Dendritic cell treated with granulocyte-macrophage colony-stimulating factor and Interleukin-4, amounts not matched to agents 40 ng/mL and 50 ng/mL, for 4 days (primary cell): ENCODE measurements around the gene ZC3H18.
A peak's percentile ranks its signal among the peaks of the same experiment; 100 is the strongest.

Experiments used
- H3K27ac Mint-ChIP-seq: one replicate; pipeline ENCODE4 v1.8.0; 2022; ENCODE audit warnings: mild to moderate bottlenecking, mixed read lengths
- H3K27me3 Mint-ChIP-seq: one replicate; pipeline ENCODE4 v1.8.0; 2022; ENCODE audit warnings: mild to moderate bottlenecking, mixed read lengths
- H3K36me3 Mint-ChIP-seq: one replicate; pipeline ENCODE4 v1.8.0; 2022; ENCODE audit warnings: low read depth, mixed read lengths
- H3K4me1 Mint-ChIP-seq: one replicate; pipeline ENCODE4 v1.8.0; 2022; ENCODE audit warnings: low read depth, mixed read lengths
- H3K4me3 Mint-ChIP-seq: one replicate; pipeline ENCODE4 v1.8.0; 2022; ENCODE audit warnings: mild to moderate bottlenecking, moderate library complexity, mixed read lengths
- H3K9me3 Mint-ChIP-seq: one replicate; pipeline ENCODE4 v1.8.0; 2022; ENCODE audit warnings: mixed read lengths
- intact Hi-C: fragments of 100-400 bp; cut with micrococcal nuclease; formaldehyde crosslinking; loops from one replicate; pipeline ENCODE4 v1.15.0; 2022

ZC3H18 gene

DNA sequence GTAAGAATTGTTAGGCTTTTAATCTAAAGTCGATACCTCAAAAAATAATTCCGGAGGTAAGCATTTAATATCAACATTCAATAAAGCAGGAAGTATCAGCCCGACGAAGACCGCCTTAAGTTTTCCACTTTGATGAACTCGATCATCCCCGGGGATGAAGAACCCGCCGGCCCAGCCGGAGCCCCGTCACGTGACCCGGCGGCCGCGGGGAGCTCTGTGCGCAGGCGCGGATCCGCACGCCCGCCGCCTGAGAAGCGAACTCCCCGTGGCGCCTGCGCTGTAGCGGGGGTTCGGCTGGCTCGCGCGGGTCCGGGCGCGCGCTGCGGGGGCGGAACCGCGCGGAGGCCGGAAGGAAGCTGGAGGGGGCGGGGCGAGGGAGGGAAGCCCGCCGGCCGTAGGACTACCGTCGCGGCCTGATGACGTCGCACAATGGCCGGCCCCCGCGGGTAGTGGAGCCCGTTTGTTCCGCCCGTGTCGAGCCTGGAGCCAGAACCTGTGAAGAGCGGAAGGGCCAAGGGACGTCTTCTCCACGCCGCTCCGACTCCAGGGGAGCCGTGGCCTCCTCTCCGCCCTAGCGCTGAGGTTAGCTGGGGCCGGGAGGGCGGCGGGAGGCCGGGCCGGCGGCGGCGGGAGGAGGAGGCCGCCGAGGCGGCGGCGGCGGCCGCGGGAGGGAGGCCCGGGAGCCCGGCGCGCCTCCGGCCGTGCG, at the start of gene ZC3H18:
Gene ZC3H18, plus strand, starts transcription at position 419 of the 706 bp plus-strand sequence. CDS start 6,721 bp downstream, outside the sequence.
- intact Hi-C loops, result loop anchor here (1.0 to 10.0 kb wide), 2 partner anchors 21 to 125 kb away; no protein-coding TSS in a partner anchor
- peaks cover 35% of the 10 kb centered on the region for H3K4me1 Mint-ChIP-seq
- H3K27me3 Mint-ChIP-seq, result peaks cover 1% of the 10 kb centered on the region
- H3K4me3 Mint-ChIP-seq, result peak within 1 kb of the TSS; percentile 80
- peak within 1 kb of the TSS; percentile 84 for H3K27ac Mint-ChIP-seq
- peaks cover 34% of the 10 kb centered on the region for H3K36me3 Mint-ChIP-seq
- H3K9me3 Mint-ChIP-seq, result no peaks in the 10 kb centered on the region

DNA sequence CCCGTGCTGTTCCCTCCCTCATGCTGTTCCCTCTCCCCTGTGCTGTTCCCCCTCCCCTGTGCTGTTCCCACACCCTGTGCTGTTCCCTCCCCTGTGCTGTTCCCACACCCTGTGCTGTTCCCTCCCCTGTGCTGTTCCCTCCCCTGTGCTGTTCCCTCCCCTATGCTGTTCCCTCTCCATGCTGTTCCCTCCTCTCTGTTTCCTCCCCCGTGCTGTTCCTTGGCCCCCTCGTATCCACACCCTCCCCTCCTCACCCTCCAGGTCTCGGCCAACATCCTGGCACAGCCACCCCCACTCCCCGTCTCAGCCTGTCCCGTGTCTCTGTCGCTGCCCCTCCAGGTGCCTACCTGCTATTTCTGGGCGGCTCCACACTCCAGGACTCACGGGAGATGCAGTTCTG, 48.5 kb upstream of the ZC3H18 start:
- no peak overlapping the region for H3K27ac Mint-ChIP-seq
- no peak overlapping the region for H3K4me3 Mint-ChIP-seq
- intact Hi-C loops, result no loop called here
- H3K27me3 Mint-ChIP-seq, result peaks cover 52% of the 10 kb centered on the region
- H3K4me1 Mint-ChIP-seq, result no peaks in the 10 kb centered on the region
- no peaks in the 10 kb centered on the region for H3K36me3 Mint-ChIP-seq
- H3K9me3 Mint-ChIP-seq, result peaks cover 27% of the 10 kb centered on the region

DNA sequence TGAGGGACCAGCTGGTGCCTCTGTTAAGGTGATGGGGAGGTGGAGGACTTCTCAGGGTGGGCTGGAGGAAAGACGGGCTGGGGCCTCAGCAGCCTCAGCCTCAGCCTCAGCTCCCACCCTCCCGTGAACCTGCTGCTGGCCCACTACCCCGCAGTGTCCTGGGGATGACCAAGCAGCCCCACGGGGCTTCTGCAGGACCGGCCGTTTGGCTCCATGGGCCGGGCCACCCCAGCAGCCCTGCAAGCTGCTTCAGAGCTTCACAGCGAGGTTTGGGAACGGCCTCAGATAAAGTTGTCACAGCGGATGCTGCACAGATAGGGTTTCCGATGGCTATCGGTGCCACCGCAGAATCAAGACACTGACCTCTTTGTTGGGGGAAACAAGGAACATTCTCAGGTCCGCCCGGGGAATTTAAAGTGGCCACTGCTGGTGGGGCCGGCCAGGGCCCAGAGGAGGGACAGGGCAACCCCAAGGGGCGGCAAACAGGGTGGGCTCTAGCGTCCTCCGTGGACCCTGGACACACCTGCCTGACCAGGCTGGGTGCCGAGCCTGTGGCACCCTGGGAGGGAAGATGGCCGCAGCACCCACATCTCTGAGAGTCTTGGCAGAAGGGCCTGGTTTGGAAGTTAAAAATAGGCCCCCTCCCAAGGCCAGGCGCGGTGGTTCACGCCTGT, 47.8 kb upstream of the ZC3H18 start:
- no peaks in the 10 kb centered on the region for H3K36me3 Mint-ChIP-seq
- intact Hi-C loops, result no loop called here
- H3K27me3 Mint-ChIP-seq, result peaks cover 52% of the 10 kb centered on the region
- H3K4me3 Mint-ChIP-seq, result no peak overlapping the region
- no peaks in the 10 kb centered on the region for H3K4me1 Mint-ChIP-seq
- H3K9me3 Mint-ChIP-seq, result peaks cover 27% of the 10 kb centered on the region
- no peak overlapping the region for H3K27ac Mint-ChIP-seq

DNA sequence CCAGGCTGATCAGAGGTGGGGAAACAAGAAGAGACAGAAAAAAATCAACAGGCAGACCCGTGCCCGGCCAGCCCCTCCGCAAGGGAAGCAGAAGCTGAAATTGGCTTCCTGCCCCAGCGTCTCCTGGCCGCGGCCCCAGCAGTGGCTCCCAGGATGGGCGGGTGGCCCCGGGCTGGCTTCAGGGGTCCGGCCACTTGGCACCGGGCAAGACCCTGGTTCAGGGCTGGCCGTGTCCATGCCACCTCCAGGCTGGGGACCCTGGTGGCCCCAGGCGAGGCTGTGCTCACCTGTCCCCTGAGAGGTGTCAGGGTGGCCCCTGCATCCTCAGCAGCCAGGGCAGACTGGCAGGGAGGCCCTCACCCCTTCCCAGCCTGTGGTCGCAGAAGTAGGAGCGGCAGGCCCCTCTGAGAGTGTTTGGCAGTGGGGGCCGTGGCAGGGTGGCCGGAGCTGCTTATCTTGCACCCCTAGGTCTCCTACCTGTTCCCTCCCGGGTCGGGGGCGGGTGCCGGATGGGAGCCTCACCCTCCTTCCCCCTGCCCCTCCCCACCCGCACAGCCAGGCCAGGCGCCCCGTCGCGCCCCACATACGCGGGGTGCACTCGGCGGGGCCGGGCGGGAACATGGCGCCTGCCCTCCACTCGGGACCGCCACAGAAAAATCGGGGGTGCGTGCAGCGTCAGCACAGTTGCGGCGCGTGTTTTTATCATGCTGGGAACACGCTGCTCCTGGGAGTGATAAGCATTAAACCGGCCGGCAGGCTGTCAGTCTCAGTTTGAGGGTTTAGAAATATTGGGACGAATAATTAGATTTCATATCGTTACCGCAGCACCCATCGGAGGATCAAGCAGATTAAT, 46.7 kb upstream of the ZC3H18 start:
- intact Hi-C loops, result no loop called here
- Mint-ChIP-seq H3K27ac (no peak overlapping the region), H3K4me1 (no peaks in the 10 kb centered on the region), H3K9me3 (peaks cover 20% of the 10 kb centered on the region), H3K36me3 (no peaks in the 10 kb centered on the region), H3K4me3 (no peak overlapping the region), H3K27me3 (peaks cover 52% of the 10 kb centered on the region)

DNA sequence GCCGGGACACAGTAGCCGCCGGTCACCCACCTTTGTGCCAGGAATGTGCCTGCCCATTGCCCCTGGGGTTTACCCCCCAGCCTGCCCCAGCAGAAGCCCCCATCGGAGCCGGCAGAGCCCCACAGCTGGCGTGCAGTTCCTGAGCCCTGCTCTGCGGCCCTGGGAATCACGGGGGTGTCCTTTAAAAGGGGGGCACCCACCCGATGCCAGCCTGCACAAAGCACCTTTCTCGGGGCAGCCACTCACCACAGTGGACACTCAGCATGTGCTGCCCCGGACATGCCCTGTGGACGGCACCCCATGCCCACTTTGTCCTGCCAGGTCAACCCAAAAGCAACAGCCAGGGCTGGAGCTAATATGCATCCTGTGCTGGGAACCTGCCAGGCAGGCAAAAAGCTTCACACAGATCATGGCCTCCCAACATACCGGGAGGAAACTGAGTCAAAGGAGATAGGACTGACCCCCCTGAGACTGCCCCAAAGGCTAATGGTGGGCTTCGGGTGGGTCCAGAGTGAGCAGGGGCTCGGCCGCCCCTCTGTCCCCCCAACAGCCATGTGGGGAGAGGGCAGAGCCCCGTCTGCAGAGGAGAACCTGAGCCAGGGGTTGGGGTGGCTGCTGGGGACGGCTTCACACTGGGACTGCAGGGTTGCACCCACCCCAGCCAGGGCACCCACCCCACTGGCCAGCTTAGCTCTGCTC, 45.8 kb upstream of the ZC3H18 start:
- Mint-ChIP-seq H3K4me1 (no peaks in the 10 kb centered on the region), H3K27me3 (peaks cover 56% of the 10 kb centered on the region), H3K9me3 (peaks cover 11% of the 10 kb centered on the region), H3K36me3 (no peaks in the 10 kb centered on the region), H3K4me3 (no peak overlapping the region), H3K27ac (no peak overlapping the region)
- intact Hi-C loops, result no loop called here

DNA sequence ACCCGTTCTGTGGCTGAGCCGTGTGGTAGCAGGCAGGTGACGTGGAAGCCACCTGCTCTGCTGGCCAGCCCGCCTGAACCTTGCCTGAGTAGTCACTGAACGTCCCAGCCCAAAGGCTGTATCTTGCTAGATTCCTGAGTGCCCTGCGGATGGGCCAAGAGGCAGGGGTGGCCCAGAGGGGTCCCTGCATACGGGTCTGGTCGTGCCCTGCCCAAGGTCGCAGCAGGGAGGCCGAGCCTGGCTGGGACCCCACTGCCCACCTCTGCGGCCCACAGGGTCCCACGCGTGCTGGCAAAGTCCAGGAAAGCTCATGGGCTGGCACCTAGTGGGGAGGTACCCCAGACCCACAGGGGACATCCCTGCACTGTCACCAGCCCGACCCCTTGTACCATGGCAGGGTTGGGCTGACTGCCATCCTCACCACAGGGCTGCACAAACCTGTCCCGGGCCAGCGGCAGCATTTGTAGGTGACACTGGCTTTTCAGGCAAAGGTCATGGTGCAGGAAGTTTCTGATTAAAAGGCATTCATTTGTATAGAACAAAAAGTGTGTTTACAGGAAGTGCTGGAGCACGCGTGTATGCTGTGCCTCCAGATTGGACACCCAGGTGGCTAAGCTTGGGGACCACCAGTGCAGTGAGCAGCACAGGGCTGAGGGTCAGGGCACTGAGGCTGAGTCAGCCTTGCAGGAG, 45.1 kb upstream of the ZC3H18 start:
- H3K27ac Mint-ChIP-seq, result no peak overlapping the region
- H3K36me3 Mint-ChIP-seq, result no peaks in the 10 kb centered on the region
- H3K4me1 Mint-ChIP-seq, result no peaks in the 10 kb centered on the region
- H3K4me3 Mint-ChIP-seq, result no peak overlapping the region
- intact Hi-C loops, result no loop called here
- peaks cover 56% of the 10 kb centered on the region for H3K27me3 Mint-ChIP-seq
- peaks cover 4% of the 10 kb centered on the region for H3K9me3 Mint-ChIP-seq

DNA sequence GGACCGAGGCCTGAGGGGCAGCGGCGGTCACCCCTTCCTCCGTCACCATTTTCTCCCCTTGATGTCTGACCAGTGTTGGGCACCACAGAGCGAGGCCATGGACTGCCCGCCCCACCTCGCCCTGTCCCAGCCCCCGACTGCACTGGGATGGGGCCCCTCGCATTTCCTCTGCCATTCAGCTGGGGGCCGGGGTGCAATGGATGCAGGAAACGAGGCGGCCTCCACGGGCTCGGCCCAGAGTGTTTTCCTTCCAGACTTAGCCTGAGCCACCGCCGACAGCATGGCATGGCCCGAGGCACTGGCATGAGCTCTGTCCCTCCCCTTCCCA, 44.6 kb upstream of the ZC3H18 start:
- Mint-ChIP-seq H3K9me3 (no peaks in the 10 kb centered on the region), H3K27me3 (peaks cover 57% of the 10 kb centered on the region), H3K36me3 (no peaks in the 10 kb centered on the region), H3K4me1 (no peaks in the 10 kb centered on the region), H3K4me3 (no peak overlapping the region), H3K27ac (no peak overlapping the region)
- intact Hi-C loops, result no loop called here

DNA sequence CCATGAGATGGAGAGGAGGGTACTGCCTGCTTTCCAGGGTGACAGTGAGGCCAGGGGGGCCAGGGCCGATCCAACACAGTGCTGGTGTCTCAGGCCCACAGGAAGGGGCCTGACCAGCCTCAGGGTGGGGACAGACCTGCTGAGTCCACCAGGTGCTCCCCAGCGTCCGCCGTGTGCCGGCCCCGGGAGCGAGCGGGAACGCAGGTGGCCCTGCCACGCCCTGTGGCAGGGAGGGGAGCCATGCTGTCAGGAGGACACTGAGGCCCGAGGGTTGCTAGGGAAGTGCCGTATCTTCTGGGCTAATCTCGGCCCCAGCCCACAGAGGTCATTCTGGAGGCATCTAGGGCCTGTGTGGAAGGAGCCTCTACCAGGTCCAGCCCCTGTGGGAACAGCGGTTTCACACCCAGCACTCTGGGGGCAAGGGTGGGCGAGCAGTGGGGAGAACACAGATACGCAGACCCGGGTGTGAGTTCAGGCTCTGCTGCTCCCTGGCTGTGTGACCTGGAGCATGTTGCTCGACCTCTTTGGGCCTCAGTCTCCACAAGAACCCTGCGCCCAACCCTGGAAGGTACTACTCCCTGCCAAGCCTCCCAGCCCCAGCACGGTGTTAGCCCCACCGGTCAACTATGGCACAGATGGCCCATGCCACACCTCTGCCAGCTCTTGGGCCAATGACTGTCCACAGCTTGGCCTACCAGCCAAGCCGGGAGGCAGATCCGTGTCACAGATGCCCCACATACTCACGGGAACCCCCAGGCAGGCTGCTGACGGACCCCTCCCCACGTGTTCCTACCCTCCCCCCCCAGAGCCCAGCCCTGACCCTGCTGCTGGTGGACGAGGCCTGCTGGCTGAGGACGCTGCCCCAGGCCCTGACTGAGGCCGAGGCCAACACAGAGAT, 43.9 kb upstream of the ZC3H18 start:
- Mint-ChIP-seq H3K4me1 (no peaks in the 10 kb centered on the region), H3K36me3 (no peaks in the 10 kb centered on the region), H3K9me3 (no peaks in the 10 kb centered on the region), H3K4me3 (no peak overlapping the region), H3K27ac (no peak overlapping the region), H3K27me3 (peaks cover 56% of the 10 kb centered on the region)
- intact Hi-C loops, result no loop called here

DNA sequence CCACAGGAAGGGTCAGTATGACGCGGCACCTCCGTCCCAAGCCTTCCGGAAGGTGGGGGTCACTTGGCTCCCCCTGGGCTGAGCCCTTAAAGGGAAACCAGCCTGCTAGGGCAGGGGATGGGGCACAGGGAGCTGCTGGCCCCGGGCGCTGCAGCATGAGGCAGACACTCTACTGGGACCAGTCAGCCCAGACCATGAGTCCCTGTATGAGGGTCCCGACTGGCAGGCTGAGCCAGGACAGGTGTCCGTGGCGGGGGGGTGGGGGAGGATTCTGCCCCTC, 43.4 kb upstream of the ZC3H18 start:
- intact Hi-C loops, result no loop called here
- Mint-ChIP-seq H3K27me3 (peaks cover 53% of the 10 kb centered on the region), H3K4me1 (no peaks in the 10 kb centered on the region), H3K4me3 (no peak overlapping the region), H3K36me3 (no peaks in the 10 kb centered on the region), H3K27ac (no peak overlapping the region), H3K9me3 (no peaks in the 10 kb centered on the region)

DNA sequence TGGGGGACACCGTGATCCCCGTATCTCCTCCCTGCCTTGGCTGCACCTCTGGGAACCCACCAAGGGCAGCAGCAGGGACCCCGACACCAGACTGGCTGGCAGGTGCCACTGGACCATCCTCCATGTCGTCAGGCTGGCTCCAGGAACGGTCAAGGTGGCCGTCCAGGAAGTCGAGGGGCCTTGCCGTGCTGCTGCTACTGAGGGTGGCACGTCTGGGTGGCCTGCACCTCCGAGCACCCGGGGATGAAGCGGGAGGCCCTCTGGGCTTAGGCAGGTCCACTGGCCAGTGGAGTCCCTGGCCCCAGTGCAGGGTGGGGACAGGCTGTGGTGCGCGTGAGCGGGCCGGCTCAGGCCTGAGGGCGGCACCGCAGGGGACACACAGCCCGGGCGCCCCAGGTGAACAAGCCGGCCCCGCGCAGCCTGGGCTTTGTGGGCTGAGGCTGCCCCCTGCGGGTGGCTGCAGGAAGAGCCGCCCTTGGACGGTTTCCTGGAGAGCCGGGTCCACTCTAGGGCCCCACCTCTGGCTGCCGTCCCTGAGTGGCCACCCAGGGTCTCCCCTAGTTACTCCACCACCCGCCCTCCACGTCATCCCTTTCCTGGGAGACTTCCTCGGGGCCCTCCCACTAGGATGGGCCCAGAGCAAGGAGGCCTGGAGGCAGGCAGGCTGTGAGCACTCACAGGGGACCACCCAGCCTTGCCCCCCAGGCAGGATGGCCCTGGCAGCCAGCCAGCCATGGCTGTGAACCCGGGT, 42.8 kb upstream of the ZC3H18 start:
- Mint-ChIP-seq H3K4me1 (no peaks in the 10 kb centered on the region), H3K36me3 (no peaks in the 10 kb centered on the region), H3K27ac (no peak overlapping the region), H3K9me3 (no peaks in the 10 kb centered on the region), H3K27me3 (peaks cover 51% of the 10 kb centered on the region), H3K4me3 (no peak overlapping the region)
- intact Hi-C loops, result no loop called here

DNA sequence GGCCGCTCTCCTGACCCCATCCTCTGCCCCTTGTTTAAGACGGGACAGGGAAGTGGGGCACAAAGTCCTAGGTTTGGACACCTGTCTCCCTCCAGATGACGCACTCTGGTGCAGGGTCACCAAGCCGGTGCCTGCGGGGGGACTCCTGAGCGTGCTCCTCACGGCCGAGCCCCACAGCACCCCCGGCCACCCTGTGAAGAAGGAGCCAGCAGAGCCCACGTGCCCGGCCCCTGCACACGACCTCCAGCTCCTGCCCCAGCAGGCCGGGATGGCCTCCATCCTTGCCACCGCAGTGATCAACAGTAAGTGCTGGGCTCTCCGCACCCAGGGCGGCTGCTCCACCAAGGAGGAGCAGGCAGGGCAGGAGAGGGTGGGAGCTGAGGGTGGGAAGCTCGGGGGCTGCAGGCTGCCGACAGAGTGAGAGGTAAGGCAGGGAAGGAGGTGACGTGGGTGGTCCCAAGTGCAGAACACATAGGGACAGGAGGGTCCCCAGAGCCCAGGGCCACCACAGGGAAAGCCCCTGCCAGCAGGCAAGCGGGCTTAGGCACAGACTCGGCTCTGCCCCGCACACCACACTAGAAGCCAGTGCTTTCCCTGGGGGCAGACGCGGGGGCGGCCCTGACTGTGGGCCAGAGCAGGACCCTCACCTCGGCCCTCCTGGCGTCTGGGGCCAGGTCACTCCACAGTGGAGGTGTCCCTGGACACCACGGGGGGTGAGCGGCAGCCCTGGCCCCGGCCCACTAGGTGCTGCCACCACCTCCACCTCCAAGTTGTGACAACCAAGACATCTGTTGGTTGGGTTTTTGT, 42.1 kb upstream of the ZC3H18 start:
- intact Hi-C loops, result no loop called here
- no peak overlapping the region for H3K27ac Mint-ChIP-seq

DNA sequence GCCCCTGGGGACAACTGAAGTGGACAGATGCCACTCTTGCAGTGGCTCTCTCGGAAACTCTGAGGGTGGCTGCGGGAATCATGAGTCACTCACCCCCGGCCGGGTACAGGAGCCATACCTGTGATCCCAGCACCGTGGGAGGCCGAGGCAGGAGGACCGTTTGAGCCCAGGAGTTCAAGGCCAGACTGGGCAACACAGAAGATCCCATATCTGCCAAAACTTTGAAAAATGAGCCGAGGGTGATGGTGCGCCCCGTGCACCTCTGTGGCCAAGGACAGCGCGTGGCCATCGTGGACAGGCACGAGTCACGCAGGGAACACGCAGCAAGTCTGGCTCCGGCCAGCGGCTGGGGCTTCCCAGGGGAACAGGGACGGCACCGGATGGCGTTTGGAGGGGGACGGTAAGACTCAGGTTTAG, 41.3 kb upstream of the ZC3H18 start:
- Mint-ChIP-seq H3K36me3 (no peaks in the 10 kb centered on the region), H3K4me1 (no peaks in the 10 kb centered on the region), H3K9me3 (no peaks in the 10 kb centered on the region), H3K27ac (no peak overlapping the region), H3K4me3 (no peak overlapping the region), H3K27me3 (peaks cover 35% of the 10 kb centered on the region)
- intact Hi-C loops, result no loop called here

More for the DNA sequence above, 42.1 kb upstream of the ZC3H18 start:
- no peaks in the 10 kb centered on the region for H3K36me3 Mint-ChIP-seq
- H3K4me1 Mint-ChIP-seq, result no peaks in the 10 kb centered on the region
- H3K27me3 Mint-ChIP-seq, result peaks cover 43% of the 10 kb centered on the region
- H3K9me3 Mint-ChIP-seq, result no peaks in the 10 kb centered on the region
- H3K4me3 Mint-ChIP-seq, result no peak overlapping the region
